HG02943 (cell line): ENCODE results near the gene EGFR.
"Not testable (repeated sequence)": the region's sequence is repeated elsewhere in the genome, so short reads cannot be mapped to it uniquely, and the experiment has no call there.

Experiments used
- ATAC-seq: cut with Tn5 transposase; IDR thresholded peaks from one replicate; pipeline ENCODE4 v1.9.1; 2021; ENCODE audit warnings: mild to moderate bottlenecking, low read depth, moderate library complexity; ENCODE audit not compliant: unreplicated experiment

The EGFR gene

DNA sequence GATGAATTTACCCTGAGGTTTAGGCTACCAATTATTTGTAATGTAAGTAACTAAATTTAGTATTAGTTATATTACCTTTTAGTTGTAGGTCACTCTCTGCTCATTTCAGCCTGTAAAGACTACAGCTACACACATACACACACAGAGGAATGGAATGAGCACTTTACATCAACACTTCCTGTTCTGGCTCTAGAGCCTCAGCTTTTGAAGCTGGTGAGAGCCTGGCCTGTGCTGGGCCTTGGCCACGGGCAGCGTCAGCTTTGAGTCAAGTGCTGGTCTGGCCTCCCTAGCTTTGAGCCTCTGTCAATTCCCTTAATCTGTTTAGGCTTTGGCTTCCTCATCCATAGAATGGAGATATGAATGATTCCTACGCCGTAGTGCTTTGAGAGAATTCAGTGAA, 141.7 kb downstream of the EGFR start:
- no peak for ATAC-seq

DNA sequence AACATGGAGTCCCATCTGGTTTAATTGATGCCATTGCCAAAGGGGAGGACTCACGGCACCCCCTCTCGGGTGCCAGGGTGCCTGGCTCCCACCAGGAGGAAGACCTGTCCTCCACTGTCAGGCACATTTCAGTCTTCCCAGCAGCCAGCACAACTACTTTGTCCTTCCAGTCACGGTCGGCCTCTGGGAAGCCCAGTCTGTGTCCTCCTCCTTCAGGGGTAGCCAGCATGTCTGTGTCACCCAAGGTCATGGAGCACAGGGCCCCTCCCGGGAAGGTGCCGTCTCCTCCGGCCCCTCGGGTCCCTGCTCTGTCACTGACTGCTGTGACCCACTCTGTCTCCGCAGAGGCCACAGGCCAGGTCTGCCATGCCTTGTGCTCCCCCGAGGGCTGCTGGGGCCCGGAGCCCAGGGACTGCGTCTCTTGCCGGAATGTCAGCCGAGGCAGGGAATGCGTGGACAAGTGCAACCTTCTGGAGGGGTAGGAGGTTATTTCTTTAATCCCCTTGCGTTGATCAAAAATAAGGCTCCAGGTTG, 142.4 kb downstream of the EGFR start:
- no peak for ATAC-seq

DNA sequence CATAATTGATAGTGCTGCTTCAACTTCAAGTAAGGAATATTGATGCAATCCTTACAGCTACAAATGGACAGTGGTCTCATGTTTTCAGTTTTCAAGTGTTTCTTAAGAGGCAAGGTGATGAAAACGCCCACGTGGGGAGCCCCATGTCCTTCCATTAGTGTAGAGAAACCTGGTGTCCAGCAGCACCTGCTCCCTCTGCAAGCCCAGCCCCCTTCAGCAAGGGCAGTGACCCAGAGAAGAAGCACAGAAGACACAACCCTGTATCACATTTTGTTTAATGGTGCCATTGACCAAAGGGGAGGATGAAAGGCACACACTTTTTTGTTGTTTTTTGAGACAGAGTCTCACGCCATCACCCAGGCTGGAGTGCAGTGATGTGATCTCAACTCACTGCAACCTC, 143.7 kb downstream of the EGFR start:
- no peak for ATAC-seq

DNA sequence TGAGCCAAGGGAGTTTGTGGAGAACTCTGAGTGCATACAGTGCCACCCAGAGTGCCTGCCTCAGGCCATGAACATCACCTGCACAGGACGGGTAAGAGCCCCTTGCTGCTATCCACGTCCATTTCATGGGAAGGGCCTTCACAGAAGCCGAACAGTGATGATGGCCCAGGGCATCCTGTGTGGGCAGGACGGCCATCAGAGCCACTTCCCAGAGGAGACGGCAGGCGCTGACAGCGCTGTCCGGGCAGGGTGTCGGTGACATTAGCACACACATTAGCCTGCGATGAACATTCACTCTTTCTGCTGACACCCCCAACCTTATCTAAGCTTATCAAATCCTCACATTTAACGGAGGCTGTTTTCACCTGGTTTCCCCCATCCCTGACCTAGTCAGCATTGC, 144.9 kb downstream of the EGFR start:
- ATAC-seq: no peak

DNA sequence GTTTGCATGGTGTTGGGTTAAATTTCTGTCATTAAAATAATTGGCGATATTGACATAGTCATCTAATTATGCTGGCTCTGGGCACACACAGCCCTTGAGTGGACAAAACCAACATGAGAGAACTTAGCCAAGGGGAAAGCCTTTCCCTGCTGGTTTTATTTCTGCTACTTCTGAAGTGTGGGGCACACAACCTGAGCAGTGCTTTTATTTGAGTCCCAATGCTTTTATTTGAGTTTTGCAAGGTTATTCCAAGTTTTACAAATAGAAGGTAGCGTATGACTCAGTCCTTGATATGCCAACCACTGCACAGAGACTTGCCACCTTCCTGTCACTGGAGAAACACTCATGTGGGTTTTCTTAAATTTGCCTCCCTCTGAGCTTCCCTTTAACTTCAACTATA, 145.7 kb downstream of the EGFR start:
- ATAC-seq: no peak

DNA sequence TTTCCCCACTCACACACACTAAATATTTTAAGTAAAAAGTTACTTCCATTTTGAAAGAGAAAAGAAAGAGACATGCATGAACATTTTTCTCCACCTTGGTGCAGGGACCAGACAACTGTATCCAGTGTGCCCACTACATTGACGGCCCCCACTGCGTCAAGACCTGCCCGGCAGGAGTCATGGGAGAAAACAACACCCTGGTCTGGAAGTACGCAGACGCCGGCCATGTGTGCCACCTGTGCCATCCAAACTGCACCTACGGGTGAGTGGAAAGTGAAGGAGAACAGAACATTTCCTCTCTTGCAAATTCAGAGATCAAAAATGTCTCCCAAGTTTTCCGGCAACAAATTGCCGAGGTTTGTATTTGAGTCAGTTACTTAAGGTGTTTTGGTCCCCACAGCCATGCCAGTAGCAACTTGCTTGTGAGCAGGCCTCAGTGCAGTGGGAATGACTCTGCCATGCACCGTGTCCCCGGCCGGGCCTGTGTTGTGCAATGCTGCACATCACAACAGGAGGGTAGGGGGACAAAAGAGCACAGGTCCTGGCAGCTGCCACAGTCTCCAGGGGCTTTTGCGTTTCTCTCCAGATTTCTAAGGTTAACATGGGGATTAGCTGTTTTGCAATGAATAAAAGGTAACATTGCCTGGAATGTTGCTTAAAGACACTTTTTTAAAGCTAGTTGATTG, 146.5 kb downstream of the EGFR start:
- ATAC-seq: no peak

DNA sequence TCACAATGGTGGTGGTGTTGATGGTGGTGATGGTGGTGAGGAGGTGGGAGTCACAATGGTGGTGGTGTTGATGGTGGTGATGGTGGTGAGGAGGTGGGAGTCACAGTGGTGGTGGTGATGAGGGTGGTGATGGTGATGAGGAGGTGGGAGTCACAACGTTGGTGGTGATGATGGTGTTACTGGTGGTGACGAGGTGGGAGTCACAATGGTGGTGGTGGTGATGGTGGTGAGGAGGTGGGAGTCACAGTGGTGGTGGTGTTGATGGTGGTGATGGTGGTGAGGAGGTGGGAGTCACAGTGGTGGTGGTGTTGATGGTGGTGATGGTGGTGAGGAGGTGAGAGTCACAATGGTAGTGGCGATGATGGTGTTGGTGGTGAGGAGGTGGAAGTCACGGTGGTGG, 148.5 kb downstream of the EGFR start:
- ATAC-seq: not testable (repeated sequence)

DNA sequence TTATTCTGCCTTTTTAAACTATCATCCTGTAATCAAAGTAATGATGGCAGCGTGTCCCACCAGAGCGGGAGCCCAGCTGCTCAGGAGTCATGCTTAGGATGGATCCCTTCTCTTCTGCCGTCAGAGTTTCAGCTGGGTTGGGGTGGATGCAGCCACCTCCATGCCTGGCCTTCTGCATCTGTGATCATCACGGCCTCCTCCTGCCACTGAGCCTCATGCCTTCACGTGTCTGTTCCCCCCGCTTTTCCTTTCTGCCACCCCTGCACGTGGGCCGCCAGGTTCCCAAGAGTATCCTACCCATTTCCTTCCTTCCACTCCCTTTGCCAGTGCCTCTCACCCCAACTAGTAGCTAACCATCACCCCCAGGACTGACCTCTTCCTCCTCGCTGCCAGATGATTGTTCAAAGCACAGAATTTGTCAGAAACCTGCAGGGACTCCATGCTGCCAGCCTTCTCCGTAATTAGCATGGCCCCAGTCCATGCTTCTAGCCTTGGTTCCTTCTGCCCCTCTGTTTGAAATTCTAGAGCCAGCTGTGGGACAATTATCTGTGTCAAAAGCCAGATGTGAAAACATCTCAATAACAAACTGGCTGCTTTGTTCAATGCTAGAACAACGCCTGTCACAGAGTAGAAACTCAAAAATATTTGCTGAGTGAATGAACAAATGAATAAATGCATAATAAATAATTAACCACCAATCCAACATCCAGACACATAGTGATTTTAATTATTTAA, 151.7 kb downstream of the EGFR start:
- no peak for ATAC-seq

DNA sequence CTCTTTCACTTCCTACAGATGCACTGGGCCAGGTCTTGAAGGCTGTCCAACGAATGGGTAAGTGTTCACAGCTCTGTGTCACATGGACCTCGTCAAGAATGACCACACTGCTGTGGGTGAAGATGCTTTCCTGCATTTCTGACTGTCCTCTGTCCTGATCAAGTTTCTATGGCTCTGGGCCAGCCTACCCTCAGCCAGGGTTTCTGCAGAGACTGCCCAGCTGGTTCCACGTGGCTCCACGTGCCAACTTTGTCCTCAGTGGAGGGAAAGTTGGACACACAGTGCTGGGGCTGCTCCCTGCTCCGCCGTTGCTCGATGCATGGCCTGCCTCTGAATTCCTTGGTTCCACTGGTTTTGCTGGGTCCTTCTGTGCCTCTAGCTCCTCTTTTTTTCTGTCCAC, 152.3 kb downstream of the EGFR start:
- no peak for ATAC-seq

DNA sequence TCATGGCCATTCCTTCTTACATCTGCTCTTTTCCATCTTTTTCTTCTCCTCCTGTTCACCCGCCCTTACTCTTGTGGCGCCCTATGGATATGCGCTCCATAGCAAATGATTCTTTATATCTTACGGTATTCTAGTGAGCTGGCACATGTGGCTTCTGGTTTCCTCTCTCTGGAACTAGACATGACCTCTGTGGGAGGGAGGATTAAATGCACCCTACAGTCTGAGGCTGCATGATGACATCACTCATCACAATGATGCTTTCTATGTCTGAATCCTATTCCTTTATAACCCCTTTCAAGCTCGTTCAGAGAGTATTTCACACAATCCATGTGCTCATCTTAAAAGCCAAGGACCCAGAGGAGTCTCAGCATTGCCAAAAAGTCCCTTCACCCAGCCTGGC, 153.3 kb downstream of the EGFR start:
- no peak for ATAC-seq

DNA sequence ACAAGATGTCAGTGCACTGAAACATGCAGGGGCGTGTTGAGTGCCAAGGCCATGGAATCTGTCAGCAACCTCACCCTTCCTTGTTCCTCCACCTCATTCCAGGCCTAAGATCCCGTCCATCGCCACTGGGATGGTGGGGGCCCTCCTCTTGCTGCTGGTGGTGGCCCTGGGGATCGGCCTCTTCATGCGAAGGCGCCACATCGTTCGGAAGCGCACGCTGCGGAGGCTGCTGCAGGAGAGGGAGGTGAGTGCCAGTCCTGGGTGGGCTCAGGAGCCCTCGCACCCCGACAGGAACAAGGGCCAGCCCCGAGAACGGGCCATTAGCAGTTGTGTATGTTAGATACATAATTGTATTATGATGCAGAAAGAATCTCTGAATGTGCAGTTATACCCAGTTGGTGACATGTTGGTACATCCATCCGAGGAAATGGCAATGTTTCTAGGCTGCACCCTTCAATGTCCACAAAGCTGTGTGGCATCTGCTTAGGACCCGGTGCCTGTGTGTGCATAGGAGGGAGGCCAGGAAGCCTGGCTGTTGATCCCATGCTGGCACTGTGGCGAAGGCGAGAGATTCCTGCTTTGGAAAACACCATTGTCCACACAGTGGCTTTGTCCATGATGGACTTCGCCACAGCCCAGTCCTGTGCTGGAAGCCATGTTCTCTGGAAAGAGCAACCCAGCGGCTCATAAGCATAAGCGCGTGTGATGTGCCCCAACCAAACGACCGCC, 154.2 kb downstream of the EGFR start:
- no peak for ATAC-seq

DNA sequence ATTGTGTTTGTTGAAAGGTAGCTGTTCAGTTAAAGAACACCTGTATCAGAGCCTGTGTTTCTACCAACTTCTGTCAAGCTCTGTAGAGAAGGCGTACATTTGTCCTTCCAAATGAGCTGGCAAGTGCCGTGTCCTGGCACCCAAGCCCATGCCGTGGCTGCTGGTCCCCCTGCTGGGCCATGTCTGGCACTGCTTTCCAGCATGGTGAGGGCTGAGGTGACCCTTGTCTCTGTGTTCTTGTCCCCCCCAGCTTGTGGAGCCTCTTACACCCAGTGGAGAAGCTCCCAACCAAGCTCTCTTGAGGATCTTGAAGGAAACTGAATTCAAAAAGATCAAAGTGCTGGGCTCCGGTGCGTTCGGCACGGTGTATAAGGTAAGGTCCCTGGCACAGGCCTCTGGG, 154.9 kb downstream of the EGFR start:
- ATAC-seq: no peak

DNA sequence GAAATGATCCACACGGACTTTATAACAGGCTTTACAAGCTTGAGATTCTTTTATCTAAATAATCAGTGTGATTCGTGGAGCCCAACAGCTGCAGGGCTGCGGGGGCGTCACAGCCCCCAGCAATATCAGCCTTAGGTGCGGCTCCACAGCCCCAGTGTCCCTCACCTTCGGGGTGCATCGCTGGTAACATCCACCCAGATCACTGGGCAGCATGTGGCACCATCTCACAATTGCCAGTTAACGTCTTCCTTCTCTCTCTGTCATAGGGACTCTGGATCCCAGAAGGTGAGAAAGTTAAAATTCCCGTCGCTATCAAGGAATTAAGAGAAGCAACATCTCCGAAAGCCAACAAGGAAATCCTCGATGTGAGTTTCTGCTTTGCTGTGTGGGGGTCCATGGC, 155.6 kb downstream of the EGFR start:
- no peak for ATAC-seq

DNA sequence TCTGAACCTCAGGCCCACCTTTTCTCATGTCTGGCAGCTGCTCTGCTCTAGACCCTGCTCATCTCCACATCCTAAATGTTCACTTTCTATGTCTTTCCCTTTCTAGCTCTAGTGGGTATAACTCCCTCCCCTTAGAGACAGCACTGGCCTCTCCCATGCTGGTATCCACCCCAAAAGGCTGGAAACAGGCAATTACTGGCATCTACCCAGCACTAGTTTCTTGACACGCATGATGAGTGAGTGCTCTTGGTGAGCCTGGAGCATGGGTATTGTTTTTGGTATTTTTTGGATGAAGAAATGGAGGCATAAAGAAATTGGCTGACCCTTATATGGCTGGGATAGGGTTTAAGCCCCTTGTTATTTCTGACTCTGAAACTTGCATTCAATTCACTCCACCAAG, 156.0 kb downstream of the EGFR start:
- no peak for ATAC-seq

DNA sequence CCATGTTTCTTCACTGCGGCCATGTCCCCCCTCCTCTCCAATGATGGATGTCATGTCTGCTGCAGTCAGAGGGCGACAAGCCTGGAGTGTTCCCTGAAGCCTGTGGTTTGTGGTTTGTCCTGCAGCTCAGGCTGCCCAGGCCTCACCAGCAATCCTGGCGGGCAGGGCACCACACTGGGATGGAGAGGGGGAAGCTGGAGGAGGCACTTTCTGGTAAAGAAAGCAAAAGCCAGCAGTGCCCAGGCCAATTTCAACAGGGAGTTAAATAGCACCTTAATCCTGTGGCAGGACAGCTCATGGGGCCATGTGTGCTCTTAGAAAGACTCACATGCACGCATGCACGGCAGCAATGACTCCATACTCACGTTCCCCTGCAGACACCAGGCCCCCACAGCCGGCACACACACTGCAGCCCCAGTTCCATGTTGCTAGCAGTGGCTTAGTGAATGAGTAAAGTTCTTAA, 158.3 kb downstream of the EGFR start:
- no peak for ATAC-seq

DNA sequence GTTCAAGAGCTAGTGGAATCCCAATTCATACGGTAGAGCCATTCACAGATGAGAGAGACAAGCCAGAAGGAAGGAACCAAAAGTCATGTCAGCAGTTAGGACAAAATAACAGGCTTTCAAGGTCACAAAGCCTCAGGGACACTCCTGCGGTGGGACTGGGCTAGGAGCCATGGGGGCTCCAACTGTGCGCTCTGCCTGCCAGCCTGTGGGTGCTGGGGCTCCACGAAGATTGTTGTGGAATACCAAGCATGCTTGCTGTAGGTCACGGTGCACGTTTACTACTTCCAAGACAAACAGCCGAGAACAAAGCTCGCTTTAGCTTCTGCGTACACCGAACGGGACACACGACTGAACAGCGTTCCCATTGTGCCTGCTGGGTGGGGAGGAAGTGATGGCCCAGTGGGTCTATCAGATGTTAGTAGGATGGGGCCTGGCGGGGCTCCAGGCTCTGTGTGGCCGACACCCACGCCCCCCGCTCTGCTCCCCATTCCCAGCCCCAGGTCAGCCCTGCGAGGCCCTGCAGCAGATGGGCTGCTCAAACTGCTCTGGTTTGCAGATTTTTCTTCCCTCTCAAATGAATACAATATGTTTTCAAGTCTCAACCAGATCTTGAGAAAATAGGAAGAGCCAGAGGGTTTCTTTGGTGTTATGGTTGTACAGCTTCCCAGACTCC, 158.9 kb downstream of the EGFR start:
- ATAC-seq: no peak

DNA sequence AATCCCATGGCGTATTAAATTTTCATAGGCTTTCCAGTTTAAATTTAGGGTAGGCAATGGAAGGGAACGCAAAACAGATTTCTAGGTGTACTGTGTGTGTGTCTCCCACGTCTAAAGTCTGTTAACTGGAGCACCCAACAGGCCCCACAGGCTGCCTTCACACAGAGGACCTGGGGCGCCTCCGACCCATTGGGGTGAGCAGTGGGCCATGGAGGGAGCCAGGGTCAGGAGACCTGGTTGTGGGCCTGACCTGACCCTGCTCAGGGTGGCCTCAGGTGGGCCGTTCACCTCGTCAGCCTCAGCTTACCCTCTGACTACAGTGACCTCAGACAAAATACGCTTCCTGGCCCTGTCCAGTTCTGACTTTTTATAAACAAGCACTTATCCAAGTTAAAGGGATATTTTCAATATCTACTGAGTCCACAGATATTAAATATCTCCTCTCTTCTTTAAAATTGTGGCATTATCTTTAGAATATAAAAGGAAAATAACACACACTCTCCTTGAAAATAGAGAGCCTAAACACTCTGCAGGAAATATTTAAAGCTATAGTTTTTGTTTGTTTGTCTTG, 159.6 kb downstream of the EGFR start:
- ATAC-seq: no peak

DNA sequence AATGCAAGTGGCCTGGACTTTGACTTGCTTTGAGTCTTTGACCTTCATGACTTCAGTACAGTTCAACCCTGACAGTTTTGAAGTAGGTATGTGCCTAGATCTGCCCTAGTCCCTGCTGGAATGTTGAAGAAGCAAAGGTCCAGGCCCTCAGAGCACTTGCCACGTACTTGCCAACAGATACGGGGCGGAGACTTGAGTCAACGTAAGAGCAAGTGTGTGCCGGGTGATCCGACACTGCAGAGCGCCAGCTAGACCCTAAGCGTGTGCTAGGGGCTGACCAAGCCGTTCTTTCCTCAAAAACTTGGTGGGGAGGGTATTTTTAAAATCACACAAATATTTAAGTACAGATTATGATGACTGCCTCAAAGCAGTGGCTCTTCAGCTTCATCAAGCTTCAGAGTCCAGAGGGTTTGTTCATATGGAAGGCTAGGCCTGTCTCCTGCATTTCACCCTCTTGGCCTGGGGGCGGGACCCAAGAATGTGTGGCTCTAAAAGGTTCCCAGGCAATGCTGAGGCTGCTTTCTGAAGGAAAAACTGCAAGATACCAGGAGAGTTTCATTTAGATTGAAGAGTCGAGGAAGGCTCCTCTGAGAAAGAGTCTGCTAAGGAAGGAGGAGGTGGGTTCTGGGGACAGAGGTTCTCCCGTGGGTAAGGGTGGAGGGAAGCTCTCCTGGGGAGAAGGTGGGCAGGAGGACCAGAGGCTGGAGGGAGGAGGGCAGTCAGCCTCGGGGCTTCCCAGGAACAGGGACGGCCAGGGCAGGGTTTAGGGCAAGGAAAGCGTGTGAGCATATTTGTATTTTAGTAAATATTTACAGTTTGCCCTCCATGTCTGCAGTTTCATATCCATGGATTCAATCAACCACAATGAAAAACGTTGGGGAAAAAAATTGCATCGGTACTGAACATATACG, 160.3 kb downstream of the EGFR start:
- no peak for ATAC-seq

DNA sequence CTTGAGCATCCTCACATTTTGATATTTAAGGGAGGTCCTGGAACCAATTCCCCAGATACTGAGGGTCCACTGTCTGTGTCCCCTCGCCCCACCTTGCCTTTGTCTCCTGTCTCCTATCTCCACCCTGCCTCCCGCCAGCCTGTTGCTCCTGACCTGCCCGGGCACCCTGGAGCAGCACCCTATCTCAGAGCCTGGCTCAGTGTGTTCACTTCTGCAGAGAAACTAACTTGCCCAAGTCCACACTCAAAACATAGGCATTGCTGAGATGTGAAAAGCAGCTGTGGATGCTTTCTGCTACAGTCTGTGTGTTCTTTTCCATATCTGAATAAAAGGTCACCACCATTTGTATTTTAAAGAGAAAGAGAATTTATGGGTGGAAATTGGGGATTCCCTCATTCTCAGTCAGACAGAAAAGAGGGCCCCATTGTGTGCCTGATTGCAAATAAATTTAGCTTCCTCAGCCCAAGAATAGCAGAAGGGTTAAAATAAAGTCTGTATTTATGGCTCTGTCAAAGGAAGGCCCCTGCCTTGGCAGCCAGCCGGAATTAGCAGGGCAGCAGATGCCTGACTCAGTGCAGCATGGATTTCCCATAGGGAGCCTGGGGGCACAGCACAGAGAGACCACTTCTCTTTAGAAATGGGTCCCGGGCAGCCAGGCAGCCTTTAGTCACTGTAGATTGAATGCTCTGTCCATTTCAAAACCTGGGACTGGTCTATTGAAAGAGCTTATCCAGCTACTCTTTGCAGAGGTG, 161.3 kb downstream of the EGFR start:
- ATAC-seq: no peak
